Adrenal gland (tissue), 5 donors: ENCODE data around the gene PTPRD.

Experiments used
- POLR2A ChIP-seq, 2 donors: fragments of 450-650 bp; IDR thresholded peaks; one replicate each; pipeline ENCODE4 v1.6.1; 2017; ENCODE audit warnings: antibody characterized with exemption in 2 of 2, mild to moderate bottlenecking in 2 of 2, moderate library complexity in 1 of 2
- TF ChIP-seq, protein P1 (sequence below), 6 experiments: fragments of 450-650 bp in 4 of 6; fragments of 200-600 bp in 2 of 6; sonication (generic) in 1 of 6; IDR thresholded peaks; 1 replicate in 5 of 6; 2 replicates in 1 of 6; pipeline versions ENCODE4 v1.5.1 to v1.8.0; 2016 to 2021; ENCODE audit warnings: antibody characterized with exemption in 6 of 6, mild to moderate bottlenecking in 2 of 6, moderate library complexity in 1 of 6
- donor health status: DM: no; HTN: no; CAD: no.

DNA sequence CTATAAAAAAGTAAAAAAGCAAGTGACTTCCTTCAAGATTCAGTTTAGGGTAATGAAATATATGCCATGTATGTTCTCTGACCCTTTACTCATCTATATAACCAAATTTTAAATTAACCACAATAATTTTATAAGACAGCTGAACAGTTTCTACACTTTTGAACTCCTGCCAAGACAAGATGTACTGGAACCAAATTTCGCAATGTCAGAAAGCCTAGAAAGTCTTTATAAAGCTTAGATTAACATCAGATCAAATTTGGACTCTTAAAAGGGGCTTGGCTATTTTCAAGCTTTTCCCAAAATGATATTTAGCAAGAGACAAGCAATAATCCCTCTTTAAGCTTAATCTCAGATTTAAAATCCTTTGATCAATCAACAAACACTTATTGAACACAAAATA is 362.6 kb downstream of the PTPRD start:
- TF ChIP-seq, protein P1, sequence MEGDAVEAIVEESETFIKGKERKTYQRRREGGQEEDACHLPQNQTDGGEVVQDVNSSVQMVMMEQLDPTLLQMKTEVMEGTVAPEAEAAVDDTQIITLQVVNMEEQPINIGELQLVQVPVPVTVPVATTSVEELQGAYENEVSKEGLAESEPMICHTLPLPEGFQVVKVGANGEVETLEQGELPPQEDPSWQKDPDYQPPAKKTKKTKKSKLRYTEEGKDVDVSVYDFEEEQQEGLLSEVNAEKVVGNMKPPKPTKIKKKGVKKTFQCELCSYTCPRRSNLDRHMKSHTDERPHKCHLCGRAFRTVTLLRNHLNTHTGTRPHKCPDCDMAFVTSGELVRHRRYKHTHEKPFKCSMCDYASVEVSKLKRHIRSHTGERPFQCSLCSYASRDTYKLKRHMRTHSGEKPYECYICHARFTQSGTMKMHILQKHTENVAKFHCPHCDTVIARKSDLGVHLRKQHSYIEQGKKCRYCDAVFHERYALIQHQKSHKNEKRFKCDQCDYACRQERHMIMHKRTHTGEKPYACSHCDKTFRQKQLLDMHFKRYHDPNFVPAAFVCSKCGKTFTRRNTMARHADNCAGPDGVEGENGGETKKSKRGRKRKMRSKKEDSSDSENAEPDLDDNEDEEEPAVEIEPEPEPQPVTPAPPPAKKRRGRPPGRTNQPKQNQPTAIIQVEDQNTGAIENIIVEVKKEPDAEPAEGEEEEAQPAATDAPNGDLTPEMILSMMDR (IDR thresholded peaks at IDR 0.05) = no peak
- TF ChIP-seq POLR2A (IDR thresholded peaks at IDR 0.05) = no peak
